Stimulated activated CD4-positive, alpha-beta T cell treated with anti-CD3 and anti-CD28 coated beads, Interleukin-4, amount 100 ng/mL, for 24 hours (primary cell): ENCODE data around the gene ZNF30.
"Not testable (repeated sequence)": the region's sequence is repeated elsewhere in the genome, so short reads cannot be mapped to it uniquely, and the experiment has no call there.

ENCODE experiments used
- DNase-seq: peaks from one replicate; pipeline ENCODE4 v3.0.0-alpha.2; 2020

The ZNF30 gene

DNA sequence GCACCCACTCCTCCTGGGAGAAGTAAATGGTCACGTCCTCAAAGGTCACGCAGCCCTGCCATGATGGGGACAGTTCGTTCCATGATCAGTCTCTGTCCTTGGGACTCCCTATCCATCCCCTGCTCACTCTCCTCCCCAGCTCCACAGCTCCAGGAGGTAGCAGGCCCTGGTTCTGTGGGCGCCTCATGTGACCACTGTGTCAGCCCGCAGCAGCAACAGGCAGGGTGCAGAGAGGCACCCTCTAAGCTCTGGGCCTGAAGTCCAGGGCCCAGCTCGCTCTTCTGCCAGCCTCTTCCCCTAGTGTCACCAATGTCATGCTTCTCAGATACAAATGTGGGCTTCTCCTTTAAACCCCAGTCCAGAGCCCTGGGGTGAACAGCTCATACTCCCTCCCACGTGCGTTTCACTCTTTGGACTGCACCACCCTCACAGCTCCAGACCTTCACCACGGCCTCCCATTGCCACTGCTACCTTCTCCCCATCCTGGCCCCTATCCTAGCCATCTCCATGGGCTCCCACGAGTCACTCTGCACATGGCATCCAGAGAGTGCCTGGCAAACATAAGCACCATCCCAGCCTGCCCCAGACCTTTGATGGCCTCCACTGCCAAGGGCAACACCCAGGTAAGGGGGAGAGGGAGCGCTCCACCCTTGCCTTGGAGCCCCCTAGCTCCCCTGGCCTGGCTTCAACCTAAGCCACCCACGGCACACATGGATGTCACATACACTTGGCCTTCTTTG lies 34.4 kb downstream of the ZNF30 start:
- DNase-seq: no peak

DNA sequence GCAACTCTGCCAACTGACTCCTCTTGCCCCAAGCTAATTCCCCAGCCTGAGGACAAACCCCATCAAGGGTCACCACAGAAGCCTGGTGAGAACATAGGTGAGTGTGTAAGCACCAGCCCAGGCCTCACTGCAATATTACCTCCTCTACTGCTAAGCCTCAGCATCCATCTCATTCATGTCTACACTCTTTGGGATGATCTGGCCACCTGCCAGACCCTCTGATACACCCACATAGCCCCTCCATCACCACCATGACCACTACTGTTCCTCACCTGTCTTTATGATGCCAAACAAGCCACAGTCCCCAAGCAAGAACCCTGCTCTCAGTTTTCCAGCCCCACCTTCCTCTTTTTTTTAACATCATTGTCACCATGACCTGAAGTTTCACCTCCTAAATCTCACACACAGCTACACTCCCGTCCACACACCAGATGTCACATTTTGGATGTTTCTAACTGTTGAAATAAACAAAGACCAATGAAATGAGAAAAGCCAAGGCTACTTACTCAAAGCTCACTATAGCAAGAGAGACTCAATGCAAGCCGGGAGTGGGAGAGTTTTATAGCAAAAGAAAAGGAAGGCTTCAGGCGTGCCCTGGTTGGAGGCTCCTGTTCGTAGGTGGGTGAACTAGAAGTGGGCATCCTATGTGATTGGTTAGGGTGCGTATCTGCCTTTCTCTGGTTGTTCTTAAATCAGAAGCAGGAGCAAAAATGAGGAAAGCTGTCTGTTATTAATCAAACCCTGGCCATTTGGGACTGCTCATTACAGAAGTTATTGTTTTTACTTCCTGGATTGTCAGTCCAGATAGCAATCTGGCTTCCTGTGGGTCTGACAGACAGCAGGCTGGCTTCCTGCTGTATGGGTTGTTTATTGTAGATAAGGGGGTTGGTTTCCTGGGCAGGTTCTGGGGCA lies 35.3 kb downstream of the ZNF30 start:
- DNase-seq: no peak

- DNase-seq: no peak
Measured at GRCh38 chr19:34962687-34963572, 36.2 kb downstream of the ZNF30 start.

- peak; percentile 42 for DNase-seq
Measured at GRCh38 chr19:34963573-34964406, 37.1 kb downstream of the ZNF30 start, which contains the start of gene ZNF792. Gene ZNF792, minus strand, starts transcription at chr19:34964229. Its CDS starts 567 bp downstream, at chr19:34963662.

- no peak for DNase-seq
Measured at GRCh38 chr19:34964598-34964997, 37.9 kb downstream of the ZNF30 start.

DNA sequence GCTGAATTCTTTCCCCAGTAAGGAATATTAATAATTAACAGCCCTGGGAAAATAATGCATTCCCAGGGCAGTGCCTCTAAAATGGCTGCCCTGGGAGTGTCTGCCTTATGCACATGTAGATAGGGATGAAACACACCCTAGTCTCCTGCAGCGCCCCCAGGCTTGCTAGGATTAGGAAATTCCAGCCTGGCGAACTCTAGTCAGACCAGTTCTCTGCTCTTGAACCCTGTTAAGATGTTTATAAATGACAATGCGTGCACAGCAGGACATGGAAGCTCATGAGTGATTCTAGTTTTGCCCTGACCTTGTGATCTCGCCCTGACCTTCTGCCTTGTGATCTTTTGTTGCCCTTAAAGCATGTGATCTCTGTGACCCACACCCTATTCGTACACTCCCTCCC lies 38.8 kb downstream of the ZNF30 start:
- DNase-seq: not testable (repeated sequence)

- DNase-seq: no peak
Measured at GRCh38 chr19:34967551-34967950, 40.8 kb downstream of the ZNF30 start.

DNA sequence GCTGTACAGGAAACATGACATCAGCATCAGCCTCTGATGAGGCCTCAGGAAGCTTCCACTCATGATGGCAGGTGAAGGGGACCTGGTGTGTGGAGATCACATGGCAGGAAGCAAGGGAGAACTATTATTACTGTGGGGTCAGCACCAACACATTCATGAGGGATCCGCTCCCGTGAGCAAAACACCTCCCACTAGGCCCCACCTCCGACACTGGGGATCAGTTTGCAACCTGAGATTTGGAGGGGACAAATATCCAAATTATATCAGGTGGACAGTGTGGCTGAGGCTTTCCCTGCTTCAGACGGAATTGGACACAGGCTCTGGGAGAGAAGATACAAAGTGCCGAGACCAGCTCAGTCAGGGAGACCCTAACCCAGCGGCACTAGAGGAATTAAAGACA lies 43.0 kb downstream of the ZNF30 start:
- DNase-seq: no peak

DNA sequence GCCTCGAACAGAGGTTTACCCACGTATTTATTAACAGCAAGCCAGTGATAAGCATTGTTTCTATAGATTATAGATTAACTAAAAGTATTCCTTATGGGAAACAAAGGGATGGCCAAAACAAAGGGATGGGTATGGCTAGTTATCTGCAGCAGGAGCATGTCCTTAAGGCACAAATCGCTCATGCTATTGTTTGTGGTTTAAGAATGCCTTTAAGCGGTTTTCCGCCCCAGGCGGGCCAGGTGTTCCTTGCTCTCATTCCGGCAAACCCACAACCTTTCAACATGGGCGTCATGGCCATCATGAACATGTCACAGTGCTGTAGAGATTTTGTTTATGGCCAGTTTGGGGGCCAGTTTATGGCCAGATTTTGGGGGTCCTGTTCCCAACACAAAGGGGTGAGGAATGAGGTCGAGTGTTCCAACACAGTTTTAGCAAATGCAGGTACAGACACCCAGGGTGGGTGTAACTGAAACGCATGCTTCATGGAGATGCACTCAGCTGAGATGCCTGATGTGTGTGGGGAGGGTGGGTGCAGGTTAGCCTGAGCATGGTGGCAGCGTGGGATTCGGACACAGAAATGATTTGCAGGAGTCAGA lies 43.6 kb downstream of the ZNF30 start:
- not testable (repeated sequence) for DNase-seq

GRCh38 chr19:34972163-34972705 lies 45.5 kb downstream of the ZNF30 start:
- DNase-seq: no peak

DNA sequence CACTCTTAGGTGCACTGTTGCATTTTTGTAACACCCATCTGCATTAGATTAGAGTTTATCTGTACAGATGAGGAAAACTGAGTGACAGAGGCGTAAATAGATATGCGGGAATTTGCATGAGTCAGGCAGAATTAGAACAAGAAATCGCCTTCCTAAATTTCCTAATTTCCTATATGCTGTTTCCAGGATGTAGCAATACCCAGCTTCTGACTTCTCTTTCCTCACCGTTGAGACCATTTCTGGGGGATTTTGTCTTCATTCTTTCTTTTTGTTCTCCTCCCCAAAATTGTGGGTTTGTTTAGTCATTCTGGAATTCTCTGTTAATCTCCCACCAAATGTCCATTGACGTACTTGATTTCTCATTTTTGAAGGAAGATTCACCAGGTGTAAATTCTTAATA lies 47.9 kb downstream of the ZNF30 start:
- no peak for DNase-seq

DNA sequence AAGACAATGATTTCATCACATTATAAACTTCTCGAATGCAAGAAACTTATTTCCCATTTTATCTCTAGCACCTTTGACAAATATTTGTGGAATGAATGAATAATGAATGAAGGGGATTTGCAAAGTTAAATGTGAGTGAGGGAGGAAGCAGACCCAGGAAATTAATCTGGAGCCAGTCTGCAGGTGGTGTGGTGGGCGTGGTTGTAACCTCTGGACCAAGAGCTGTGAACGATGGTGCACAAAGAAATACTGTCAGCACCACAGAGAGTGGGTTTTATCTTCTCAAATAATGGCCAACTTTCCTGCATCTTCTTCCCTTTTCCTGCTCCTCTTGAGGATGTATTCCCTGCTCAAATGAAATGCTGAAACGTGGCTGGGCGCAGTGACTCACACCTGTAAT lies 48.4 kb downstream of the ZNF30 start:
- no peak for DNase-seq

DNA sequence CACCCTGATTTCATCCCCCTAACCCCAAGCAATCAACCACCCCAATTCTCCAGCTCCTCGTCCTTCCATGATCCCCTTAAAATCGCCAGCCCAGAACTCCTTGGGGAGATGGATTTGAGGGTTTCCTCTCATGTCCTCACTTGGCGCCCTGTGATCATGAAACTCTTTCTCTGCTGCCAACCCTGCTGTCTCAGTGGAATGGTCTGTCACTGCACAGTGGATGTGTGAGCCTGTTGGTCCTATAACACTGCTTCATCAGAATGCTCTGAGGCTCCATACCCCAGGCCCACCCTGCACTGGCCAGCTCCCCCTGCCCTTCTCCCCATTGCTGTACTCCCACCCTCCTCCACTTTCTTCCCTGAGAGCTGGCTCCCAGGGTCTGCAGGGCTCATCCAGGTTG lies 49.9 kb downstream of the ZNF30 start:
- no peak for DNase-seq

- DNase-seq: no peak
Measured at GRCh38 chr19:34979819-34980640, 53.3 kb downstream of the ZNF30 start.

DNA sequence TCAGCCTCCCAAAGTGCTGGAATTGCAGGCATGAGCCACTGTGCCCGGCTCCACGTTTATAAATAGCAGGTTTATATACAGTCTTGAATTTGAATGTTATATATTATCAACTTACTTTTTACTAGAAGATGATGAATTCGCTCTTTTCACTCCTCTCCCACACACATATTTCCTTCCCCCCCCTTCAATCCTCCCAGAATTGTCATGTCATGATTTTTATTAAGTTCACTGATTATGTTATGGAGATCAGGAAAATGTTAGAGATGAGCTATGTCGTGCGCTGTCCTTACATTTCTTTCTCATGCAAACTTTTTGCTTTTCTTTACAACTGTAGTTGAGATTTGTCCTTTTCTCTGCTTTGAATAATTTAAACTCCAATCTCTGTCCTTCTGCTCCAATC lies 55.6 kb downstream of the ZNF30 start:
- DNase-seq: no peak

GRCh38 chr19:34983786-34984185 lies 57.1 kb downstream of the ZNF30 start:
- DNase-seq: no peak

DNA sequence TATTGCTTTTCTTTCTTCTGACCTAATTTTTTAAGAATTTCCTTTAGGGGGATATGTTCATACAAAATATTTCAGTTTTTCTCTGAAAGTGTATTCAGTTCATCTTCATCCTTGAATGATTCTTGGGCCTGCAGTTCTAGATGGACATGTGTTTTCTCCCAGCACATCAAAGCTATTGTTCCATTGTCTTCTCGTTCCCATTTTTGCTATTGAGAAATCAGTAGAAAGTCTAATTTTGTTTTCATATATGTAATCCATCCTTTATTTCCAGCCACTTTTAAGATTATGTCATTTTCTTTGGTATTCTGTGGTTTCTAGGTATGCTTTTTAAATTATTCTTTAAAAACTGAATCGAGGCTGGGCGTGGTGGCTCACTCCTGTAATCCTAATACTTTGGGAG lies 57.6 kb downstream of the ZNF30 start:
- DNase-seq: no peak

- DNase-seq: no peak
Measured at GRCh38 chr19:34985249-34986022, 58.7 kb downstream of the ZNF30 start.

DNA sequence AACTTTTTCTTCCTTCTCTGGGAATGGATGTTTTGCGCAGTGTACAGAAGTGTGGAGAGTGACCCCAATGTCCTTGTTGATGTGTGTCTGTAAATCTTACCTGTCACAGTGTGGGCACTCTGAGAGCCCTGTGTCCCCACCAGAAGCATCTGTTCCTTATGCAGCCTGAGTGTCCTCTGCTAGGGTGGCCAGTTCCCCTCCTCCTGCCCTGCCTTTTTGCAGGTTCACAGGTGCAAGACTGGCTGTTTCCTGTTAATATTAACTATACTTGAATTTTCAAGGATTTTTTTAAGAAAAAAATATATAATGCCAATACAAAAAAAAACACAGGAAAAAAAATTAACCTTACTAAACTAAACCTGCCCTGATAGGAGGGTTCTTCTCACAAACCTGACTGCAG lies 61.4 kb downstream of the ZNF30 start:
- no peak for DNase-seq

GRCh38 chr19:34989298-34989697 lies 62.6 kb downstream of the ZNF30 start:
- DNase-seq: no peak
